Subcutaneous preadipocyte (primary cell): ENCODE measurements around the gene SNED1. TPM values are rescaled to one million over a fixed set of nuclear protein-coding genes. Genes with fewer than 3 reads are reported as not detected.

Experiments used
- small RNA-seq: library from RNA; depleted of rRNA; stranded (forward); fragments of <200 nt; gene quantifications from one replicate; pipeline ENCODE3, GENCODE V24; 2012
- total RNA-seq: library from RNA; depleted of rRNA; stranded (reverse); fragments of >200 nt; gene quantifications from 2 replicates; pipeline ENCODE4 v1.2.3, GENCODE V29; 2012

SNED1 gene
- 154 and 391 TPM in 2 replicates for total RNA-seq

GRCh38 chr2:240997856-240998705 is at the start of gene SNED1:
TSS of gene SNED1 (plus strand) at chr2:240998618. CDS start at chr2:240998838, 220 bp downstream.

DNA sequence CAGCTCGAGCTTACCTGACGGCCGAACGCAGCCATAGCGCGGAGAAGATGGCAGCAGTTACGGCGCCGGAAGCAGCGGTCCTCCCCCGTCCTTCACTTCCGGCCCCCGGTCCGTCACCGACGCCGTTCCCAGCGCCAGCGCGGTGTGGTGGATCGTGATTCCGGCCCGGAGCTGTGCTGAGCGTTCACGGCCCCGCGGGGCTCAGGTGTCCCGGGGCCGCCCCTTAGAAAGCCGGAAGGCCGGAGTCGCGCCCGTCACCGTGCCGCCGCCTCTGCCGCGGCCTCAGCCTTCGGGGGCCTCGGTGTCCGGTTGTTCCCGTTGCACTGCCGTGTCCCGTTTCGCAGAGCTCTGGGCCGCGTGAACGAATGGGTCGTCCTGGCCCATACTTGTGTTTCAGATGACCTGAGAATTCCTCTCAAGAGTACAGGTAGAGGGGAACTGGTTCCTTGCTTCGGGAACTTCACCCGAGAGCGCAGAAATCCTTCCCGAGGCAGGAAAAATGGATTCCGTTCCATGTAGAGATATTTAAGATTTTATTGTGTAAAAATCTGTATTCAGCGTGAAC is 103.9 kb downstream of the SNED1 start, which contains the start of gene MTERF4:
Gene MTERF4, minus strand, starts transcription at position 49 of the 565 bp plus-strand sequence. Its CDS starts 14 bp downstream, at position 35.

Small RNA genes within 50 kb of the gene (small RNA-seq; reads per million reads assigned to genes)
- gene AC005237.2: not detected

Other genes with a start within 250 kb of the SNED1 start
- gene KIF1A, start 178.4 kb upstream of the SNED1 start, total RNA-seq: not detected in 2 replicates
- not detected in 2 replicates for gene AGXT, start 129.8 kb upstream of the SNED1 start, total RNA-seq
- gene MAB21L4, start 102.5 kb upstream of the SNED1 start, total RNA-seq: not detected in 2 replicates
- gene CROCC2, start 92.3 kb upstream of the SNED1 start, total RNA-seq: 0.20 and 0.37 TPM in 2 replicates
- gene MTERF4, start 103.7 kb downstream of the SNED1 start, total RNA-seq: 12.1 and 18.0 TPM in 2 replicates
- 2.9 and 8.6 TPM in 2 replicates for gene PASK, start 150.9 kb downstream of the SNED1 start, total RNA-seq
- 46.3 and 70.8 TPM in 2 replicates for gene PPP1R7, start 151.8 kb downstream of the SNED1 start, total RNA-seq
- 0.73 and 0.78 TPM in 2 replicates for gene ANO7, start 190.1 kb downstream of the SNED1 start, total RNA-seq